Activated T-cell treated with anti-CD3 and anti-CD28 coated beads for 24 hours (primary cell): ENCODE data around the gene SPATA20.

Source experiments
- DNase-seq: peaks from one replicate; pipeline ENCODE4 v3.0.0-alpha.2; 2020; ENCODE audit warnings: low read depth

SPATA20 gene

DNA sequence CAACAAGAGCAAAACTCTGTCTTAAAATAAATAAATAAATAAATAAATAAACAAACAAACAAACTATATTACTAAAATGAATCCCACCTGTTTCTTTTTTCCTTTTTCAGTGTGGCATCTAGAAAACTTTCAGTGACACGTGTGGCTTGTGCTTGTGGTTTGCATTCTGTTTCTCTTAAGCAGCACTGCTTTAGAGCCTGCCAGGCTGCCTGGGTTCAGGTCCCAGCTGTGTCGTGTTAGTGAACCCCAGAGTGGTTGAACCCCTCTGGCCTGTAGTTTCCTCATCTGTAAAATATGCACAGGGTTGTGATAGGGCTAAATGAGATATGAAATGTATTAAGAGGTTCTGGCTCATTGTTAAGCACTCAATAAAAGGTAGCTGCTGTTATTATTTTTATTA lies 26.5 kb upstream of the SPATA20 start:
- no peak for DNase-seq

DNA sequence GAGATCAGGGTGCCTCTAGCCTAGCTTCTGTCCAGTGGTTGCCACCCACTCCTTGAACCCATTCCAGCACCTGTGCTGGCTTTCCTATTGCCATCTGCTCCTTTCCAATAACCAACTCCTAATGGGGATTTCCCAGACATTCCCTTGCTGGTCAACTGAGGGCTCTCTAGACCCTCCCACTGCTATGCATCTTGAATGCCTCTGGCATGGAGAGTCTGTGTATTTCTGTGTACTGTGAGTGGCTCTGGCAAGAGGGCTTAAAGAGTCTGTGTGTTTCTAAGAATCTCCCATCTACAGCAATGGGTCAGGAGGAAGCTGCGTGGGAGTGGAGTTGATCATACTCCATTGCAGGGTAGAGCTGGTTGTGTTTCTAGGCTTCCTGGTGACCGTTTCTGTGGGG lies 25.5 kb upstream of the SPATA20 start:
- no peak for DNase-seq

DNA sequence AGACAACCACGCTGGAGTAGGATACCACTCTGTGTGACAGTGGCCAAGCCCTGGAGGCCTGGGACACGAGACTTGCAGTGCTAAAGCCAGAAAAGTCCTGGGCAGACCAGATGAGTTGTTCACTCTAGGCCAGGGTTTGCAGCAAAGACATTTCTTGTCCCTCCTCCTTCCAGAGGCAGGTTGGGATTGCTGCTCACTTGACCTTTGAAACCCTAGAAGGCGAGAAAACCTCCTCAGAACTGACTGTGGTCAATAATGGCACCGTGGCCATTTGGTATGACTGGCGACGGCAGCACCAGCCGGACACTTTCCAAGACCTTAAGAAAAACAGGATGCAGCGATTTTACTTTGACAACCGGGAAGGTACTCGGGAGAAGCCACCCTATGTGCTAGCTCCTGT lies 24.2 kb upstream of the SPATA20 start:
- no peak for DNase-seq

DNA sequence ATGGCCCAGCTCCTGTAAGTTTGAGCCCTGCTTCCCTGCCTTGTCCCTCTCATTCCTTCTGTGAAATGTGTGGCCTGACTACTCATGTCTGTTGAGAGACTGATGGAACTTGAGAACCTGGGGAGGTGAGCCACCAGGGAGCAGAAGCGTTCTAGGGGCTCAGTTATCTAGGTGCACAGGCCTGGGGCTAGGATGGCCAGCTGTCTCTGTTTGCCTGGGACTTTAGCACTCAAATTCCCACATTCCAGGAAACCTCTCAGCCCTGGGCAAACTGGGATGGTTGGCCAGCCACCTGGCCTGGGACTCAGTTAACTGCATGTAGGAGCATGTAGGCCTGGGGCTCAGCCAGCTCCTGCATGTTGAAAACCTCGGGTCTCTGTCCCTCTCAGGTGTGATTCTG lies 23.8 kb upstream of the SPATA20 start:
- DNase-seq: no peak

DNA sequence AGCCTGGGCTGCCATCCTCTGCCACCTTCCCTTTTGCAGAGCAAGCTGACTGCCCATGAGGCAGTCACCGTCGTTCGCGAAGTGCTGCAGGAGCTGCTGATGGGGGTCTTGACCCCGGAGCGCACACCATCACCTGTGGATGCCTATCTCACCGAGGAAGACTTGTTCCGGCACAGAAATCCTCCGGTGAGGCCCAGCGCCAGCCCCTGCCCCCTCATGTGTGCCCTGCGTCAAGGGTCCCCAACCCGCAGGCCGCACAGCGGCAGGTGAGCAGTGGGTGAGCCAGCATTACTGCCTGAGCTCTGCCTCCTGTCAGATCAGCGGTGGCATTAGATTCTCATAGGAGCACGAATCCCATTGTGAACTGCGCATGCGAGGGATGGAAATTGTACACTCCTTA lies 22.1 kb upstream of the SPATA20 start:
- no peak for DNase-seq

DNA sequence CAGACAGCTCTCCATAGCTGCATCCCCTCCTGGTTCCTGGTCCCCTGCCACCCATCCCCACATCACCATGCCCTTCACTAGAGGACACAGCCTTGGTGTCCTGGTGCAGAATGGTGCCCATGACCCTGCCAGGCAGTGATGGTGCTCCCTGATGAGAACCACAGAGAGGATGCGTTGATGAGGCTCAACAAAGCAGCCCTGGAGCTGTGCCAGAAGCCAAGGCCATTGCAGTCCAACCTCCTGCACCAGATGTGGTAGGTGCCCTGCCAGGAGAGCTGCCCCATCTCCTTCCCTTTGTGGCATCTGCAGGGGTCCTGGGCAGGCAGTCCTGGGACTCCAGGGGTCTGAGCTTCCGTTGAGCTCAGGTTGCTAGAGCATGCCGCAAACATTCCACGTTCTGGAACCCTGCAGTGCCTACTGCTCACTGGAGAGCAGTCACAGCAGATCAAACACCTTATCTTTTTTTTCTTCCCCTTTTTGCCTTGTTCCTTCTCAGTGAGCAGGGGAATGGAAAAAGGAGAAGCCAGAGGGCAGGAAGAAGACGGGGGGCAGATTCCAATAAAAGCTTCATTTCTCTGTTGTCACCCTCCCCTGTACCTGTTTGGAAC lies 19.7 kb upstream of the SPATA20 start:
- DNase-seq: no peak

DNA sequence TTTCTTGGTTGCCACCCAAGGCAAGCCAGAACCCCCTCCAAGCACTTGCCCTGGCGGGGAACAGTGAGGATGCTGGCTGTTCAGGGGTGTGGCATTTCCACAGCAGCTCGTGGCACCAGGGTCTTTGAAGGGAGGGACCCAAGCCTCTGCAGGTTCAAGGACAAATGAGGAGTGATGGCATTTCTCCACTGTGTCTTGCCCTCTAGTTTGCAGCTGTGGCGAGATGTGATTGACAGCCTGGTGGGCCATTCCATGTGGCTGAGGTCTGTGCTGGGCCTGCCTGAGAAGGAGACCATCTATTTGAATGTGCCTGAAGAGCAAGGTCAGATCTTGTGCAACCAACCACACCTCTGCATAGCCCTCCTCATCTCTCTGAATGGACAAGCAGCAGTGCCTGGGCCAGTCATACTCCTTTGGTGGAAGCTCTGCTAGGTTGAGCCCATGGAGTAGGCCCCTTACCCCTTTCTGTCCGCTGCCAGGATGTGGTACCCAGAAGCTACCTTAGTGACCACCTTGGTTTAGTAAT lies 19.0 kb upstream of the SPATA20 start:
- no peak for DNase-seq

DNA sequence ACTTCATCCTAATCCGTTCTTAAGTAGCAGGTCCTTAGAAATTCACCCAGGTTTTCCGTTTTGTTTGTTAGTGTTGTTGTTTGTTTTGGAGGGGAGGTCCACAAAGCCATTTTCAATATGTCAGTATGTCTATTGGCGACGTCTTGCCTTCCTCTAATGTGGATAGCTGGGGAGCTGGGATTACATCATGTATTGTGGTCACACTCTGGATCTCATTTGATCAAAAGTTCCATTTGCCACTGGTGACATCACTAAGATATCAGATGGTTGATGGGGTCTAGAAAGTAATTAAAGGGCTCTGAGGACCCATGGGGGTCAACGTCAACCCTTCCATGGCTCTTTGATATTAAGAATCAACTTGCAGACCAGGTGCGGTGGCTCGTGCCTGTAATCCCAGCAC lies 17.1 kb upstream of the SPATA20 start:
- no peak for DNase-seq

DNA sequence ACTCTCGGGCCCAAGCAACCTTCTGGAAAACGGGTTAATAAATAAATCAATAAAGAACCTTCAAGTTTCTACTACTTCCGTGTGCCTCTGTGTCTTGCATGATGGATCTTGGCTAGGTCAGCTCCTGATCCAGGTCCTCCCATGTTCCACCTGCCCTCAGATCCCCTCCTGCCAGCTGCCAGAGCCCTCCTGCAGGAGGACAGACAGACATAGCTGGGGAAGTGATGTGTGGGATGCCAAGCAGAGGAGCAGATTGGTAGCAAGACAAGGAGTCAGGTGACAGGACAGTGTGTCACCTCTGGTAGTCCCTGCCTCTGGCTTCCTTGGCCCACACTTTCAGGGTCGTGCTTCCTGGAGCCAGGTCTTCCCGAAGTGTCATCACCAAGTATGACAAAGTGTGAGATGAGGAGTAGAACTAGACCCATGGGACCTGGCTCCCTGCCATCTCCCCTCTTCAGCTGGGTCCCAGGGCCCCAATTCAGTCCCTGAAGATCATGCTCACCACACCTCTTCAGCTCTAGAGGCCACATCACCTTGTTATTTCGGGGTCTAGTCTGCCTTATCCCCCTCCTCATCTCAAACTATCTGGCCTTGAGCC lies 15.4 kb upstream of the SPATA20 start:
- DNase-seq: no peak

DNA sequence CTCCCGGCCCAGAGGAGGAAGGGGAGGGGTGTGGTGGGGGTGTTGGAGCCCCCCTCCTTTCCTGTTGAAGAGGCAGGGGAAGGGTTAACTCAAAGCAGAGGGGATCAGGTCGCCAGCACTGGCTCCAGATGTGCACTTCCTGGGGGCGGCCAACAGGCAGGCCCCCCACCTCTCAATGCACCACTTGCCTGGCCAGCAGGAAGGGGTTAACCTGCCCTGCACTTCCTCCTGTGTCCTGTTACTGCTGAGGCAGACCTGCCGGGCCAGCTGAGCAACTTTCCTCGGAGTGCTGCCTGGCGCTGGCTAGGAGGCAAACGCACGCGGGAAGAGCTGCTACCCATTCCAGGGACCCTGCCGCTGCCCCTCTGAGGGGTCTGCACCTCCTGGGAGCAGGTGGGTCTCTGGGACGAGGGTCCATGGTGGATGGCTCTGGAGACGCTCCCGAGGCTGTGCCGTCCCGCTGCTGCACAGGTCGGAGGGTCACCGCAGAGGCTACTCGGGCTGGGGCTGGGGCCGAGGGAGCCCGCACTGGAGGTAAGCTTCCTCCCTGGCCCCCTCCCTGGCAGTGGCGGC lies 14.4 kb upstream of the SPATA20 start, which contains the start of gene EPN3:
EPN3 (plus strand) TSS at position 284 of the 573 bp plus-strand sequence. CDS start 3,822 bp downstream, outside the sequence.
- DNase-seq: no peak

DNA sequence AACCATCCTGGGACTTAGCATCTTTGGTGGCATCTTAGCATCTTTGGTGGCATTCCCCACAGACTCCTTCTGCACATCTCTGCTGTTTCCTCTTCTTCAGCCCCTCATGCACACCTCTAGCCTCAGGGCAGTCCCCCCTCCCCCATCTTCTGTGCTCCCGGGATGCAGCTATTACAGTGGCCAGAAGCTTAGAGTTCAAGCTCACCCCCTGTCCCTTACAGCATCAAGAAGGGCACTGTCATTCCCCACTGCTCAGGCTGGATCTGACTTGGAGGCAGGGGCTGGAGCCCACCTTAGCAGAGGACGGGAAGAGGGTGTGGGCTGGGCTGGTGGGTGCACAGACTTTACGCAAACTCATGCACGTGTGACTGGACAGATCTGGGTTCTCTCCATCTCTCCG lies 13.8 kb upstream of the SPATA20 start:
- no peak for DNase-seq

DNA sequence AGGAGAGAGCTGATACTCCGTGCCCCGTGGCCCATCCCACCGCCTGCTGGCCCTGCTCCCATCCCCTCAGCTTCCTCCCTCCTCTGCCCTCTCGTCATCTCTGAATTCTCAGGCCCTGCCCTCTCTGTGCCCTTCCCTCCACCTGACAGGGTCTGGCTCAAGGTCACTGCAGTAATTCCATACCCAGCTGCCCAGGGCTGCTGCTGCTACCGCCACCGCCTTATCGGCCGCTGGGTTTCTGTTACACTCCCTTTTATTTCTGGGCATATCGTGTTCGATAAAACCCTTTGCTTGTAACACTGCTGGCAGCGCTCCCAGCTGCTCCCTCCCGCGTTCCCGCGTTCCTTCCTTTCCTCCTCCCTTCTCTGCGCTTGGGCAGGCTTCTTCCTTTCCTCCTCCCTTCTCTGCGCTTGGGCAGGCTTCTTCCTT lies 13.2 kb upstream of the SPATA20 start:
- no peak for DNase-seq

DNA sequence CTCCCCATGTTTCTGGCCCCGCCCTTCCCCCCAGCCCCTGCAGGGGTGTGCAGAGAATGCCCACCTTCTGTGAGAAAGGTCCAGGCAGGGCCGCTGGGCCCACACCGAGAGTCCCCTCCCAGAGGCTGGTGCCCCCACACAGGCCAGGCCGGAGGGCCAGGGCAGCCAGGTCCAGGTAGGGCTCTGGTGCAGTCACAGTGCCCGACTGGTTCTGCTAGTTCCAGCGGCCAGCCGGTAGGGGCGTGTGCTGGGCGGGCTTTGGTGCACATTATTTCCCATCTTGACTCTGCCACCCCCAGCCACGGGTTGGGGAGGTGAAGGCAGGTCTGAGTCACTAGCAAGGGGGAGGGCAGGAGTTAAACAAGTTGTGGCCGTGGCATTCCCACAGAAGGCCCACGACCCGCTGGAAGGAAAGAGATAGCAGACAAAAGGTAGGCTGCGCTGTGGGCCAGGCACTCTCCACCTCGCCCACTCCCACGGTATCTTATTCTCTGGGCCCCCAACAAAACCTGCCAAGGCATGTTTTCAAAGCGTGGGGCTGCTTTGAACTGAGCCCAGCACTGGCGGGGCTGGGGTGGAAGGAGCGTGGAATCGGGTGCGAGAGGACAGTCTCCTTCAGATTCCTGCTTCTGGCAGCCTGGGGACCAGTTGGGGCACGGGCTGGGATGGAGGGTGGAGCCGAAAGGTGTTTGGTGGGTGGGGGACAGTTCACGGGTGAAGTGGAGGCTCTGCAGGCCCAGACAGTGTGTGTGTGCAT lies 12.6 kb upstream of the SPATA20 start:
- DNase-seq: peak; percentile 10

DNA sequence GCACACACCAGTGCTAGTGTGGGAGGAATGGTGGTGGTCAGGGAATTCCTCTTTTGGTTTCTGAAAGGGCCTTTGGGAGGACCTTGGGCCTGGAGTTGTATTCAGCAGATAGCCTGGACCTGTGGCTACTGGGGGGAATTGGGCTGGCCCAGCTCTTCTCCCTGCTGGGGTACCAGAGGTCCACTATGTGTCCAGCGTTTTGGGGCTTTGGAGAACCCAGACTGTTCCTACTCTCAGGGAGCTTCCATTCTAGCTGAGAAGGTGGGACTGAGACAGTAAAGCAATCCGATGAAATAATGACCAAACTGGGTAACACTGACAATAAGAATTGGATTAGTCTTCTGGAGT lies 12.0 kb upstream of the SPATA20 start:
- no peak for DNase-seq

DNA sequence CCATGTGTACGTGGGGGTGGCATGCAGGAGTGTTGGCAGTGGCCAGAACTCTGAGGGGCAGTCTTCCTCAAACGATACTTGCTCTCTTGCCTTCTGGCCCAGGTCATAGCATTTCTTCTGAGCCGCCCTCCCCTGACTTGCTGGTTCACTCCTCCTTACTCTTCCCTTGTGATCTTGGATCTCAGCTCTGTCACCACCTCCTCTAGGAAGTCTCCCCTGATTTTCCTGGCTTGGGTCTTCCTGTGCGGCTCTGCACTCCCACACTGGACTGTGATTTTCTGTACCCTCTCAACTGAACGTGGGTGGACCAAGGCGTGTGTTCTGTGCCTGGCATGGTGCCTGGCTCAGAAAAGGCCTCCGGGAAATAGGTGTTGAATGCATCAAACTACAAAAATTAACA lies 11.6 kb upstream of the SPATA20 start:
- no peak for DNase-seq

DNA sequence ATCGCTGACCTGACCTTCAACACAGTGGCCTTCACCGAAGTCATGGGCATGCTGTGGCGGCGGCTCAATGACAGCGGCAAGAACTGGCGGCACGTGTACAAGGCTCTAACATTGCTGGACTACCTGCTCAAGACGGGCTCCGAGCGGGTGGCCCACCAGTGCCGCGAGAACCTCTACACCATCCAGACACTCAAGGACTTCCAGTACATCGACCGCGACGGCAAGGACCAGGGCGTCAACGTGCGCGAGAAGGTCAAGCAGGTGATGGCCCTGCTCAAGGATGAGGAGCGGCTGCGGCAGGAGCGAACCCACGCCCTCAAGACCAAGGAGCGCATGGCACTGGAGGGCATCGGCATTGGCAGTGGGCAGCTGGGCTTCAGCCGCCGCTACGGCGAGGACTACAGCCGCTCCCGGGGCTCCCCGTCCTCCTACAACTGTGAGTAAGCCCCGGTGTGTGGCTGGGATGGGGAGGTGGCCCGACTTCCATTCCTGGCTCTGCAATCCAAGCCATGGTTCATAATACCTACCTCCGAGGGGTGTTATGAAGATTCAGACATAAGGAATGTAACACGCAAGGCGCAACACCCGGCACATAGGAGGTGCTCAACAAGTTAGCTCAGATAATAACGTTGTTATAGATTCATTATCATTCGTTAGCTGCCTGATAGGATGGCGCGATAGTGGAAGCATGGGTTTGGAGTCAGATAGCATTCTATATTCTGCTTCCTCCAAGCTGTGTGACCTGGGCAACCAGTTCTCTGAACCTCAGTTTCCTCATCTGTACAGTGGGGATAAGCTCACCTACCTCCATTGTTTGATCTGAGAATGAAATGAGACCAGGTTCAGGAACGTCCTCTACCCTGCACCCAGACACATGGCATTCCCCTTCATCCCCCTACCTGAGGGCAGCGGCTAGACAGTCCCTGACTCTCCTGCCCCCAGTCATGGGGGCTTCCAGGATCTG lies 10.0 kb upstream of the SPATA20 start:
- no peak for DNase-seq

DNA sequence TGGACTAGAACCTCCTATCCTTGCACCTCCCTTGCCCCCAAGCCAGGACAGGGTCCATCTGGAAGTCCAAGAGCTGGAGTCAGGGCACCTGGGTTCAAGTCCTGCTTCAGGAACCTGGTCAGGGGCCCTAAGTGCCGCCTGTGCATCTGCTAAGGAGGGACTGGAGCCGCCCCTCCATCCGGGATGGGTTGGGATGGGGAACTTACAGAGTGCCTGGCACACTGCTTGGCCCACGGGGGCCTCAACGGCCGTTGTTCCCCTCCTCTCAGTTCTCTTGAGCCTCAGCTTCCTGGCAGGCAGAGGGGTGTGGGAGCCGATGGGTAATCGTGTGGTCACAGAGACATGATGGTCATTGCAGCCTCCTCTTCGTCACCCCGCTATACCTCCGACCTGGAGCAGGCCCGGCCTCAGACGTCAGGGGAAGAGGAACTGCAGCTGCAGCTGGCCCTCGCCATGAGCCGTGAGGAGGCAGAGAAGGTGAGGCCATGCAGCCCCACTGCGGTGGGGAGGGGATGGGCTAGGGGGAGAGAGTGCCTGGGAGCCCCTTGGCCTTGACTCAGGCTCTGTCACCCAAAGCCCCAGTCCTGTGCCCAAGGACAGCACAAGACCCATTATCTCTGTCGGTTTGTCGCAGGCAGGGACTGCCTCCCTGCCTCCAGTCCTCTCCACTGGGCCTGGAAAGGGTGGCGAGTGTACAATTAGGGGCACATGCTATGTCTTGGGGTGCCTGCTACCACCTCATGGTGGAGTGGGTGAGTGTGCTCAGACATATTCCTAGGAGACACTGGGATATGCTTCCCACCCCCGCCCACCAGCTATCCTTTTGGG lies 9.0 kb upstream of the SPATA20 start:
- DNase-seq: no peak

DNA sequence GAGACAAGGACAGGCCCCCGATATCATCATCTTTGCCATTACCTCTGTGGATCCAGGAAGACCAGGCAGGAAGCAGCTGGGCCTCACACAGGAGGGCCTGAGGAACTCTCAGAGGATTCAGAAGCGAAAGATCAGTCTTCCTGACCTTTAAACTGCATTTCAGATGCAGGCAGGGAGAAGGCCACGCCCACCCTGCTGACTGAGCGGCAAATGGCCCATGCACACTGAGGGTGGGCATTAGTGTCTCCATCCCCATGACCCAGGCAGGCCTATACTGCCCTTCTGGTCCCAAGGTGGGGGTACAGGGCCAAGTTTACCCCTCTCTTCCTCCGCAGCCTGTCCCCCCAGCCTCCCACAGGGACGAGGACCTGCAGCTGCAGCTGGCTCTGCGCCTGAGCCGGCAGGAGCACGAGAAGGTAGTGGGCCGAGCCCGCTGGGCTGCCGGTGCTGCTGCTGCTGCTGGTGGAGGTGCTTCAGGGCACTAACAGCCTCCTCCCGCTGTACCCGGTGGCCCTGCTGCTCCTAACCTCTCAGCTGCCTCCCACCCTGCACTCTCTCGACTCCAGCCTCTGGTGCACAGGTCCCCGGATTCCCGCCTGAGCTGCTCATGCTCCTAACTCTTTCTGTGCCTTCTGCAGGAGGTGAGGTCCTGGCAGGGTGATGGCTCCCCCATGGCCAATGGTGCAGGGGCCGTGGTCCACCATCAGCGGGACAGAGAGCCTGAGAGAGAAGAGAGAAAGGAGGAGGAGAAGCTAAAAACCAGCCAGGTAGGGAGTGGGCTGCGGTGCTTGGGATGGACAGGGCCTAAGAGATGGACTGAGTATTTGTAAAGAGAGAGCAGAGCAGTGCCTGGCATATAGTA lies 8.2 kb upstream of the SPATA20 start:
- DNase-seq: no peak

DNA sequence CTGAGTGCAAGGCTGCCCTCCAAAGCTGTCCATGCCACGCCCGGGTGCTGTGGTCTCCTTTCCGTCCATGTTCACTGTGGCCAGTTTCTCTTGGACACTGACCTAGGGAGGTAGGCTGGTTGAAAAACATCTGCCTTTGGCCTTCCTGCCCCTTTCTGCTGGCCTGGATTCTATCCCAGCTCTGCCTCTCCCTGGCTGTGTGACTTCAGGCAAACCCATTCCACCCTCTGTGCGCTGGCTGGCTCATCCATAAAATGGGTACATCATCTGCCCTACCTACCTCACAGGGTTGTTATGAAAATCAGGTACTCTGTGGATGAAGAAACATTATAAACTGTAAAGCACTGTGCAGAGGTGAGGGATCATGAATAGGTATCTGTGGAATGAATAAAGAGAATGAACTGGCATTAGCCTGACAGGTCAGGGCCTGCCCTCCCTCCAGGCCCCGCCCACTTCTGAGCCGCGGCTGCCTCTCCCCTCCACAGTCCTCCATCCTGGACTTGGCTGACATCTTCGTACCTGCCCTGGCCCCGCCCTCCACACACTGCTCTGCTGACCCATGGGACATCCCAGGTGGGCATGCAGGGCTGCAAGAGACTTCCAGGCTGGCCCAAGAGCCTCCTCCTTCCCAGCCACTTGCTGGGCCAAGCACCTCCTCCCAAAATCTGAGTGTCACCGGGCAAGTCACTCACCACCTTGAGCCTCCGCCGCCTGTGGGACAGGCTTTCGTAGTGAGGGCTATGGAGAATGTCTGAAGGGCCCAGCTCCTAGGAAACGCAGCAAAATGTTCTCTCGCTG lies 7.0 kb upstream of the SPATA20 start:
- no peak for DNase-seq
